CD4-positive, CD25-positive, alpha-beta regulatory T cell (primary cell): ENCODE data around the gene ABCA7. TPM values are rescaled to one million over a fixed set of nuclear protein-coding genes. Genes with fewer than 3 reads are reported as not detected.
"Not testable (repeated sequence)": the region's sequence is repeated elsewhere in the genome, so short reads cannot be mapped to it uniquely, and the experiment has no call there.

Source experiments
- ATAC-seq, 2 donors: fragments of 150-1000 bp; cut with Tn5 transposase; one replicate each; pipeline ENCODE4 v1.10.0; 2021; ENCODE audit warnings: low read depth in 2 of 2, moderate number of reproducible peaks in 2 of 2, moderate library complexity in 1 of 2
- DNase-seq, 3 donors: peaks; one replicate each; pipeline versions ENCODE4 v3.0.0 to v3.0.0-alpha.2; 2012 to 2022; ENCODE audit warnings: mixed read lengths in 1 of 3
- H3K27ac ChIP-seq: one replicate; pipeline ENCODE4 v1.7.0; 2013; ENCODE audit warnings: mild to moderate bottlenecking, low read length; ENCODE audit not compliant: insufficient read depth, poor library complexity, severe bottlenecking
- H3K27me3 ChIP-seq: one replicate; pipeline ENCODE4 v1.7.0; 2013; ENCODE audit warnings: low read length; ENCODE audit not compliant: control insufficient read depth, insufficient read depth
- H3K36me3 ChIP-seq: one replicate; pipeline ENCODE4 v1.7.0; 2013; ENCODE audit warnings: mild to moderate bottlenecking, low read length, moderate library complexity; ENCODE audit not compliant: control insufficient read depth, insufficient read depth
- H3K4me1 ChIP-seq: 2 replicates; pipeline ENCODE4 v1.7.0; 2013; ENCODE audit warnings: mild to moderate bottlenecking, low read length; ENCODE audit not compliant: insufficient read depth, control insufficient read depth, poor library complexity, severe bottlenecking
- H3K4me3 ChIP-seq: one replicate; pipeline ENCODE4 v1.7.0; 2013; ENCODE audit warnings: low read depth, mild to moderate bottlenecking, low read length, moderate library complexity
- H3K9me3 ChIP-seq, 2 experiments: 1 replicate in 1 of 2; 2 replicates in 1 of 2; pipeline ENCODE4 v1.7.0; 2013; ENCODE audit warnings: low read length in 2 of 2, mild to moderate bottlenecking in 1 of 2, moderate library complexity in 1 of 2; ENCODE audit not compliant: control insufficient read depth in 2 of 2
- H3K27ac Mint-ChIP-seq, 3 donors: one replicate each; pipeline ENCODE4 v1.8.0; 2020 to 2022; ENCODE audit warnings: mild to moderate bottlenecking in 3 of 3, mixed read lengths in 3 of 3, moderate library complexity in 2 of 3
- H3K27me3 Mint-ChIP-seq: one replicate; pipeline ENCODE4 v1.8.0; 2022; ENCODE audit warnings: mild to moderate bottlenecking, mixed read lengths
- H3K36me3 Mint-ChIP-seq: one replicate; pipeline ENCODE4 v1.8.0; 2020; ENCODE audit warnings: mixed read lengths
- H3K4me1 Mint-ChIP-seq, 4 donors: one replicate each; pipeline ENCODE4 v1.8.0; 2020 to 2022; ENCODE audit warnings: mixed read lengths in 4 of 4, mild to moderate bottlenecking in 1 of 4
- H3K4me3 Mint-ChIP-seq, 4 donors: one replicate each; pipeline ENCODE4 v1.8.0; 2020 to 2022; ENCODE audit warnings: mild to moderate bottlenecking in 4 of 4, mixed read lengths in 4 of 4, moderate library complexity in 3 of 4
- H3K9me3 Mint-ChIP-seq, 7 donors: one replicate each; pipeline ENCODE4 v1.8.0; 2020 to 2022; ENCODE audit warnings: mixed read lengths in 7 of 7, mild to moderate bottlenecking in 3 of 7, moderate library complexity in 2 of 7
- polyA plus RNA-seq, 4 donors: library from polyadenylated mRNA; unstranded; fragments of 300-500 nt; fragmentation: Illumina TruSeq; gene quantifications; one replicate each; pipeline ENCODE4 v1.2.3, GENCODE V29; 2021
- total RNA-seq: library from RNA; stranded (reverse); gene quantifications from one replicate; pipeline ENCODE4 v1.2.3, GENCODE V29; 2022

Gene ABCA7
- total and polyA plus RNA-seq, 5 donors from 2014 or later: 3.4 to 161 (median 7.0) TPM

GRCh38 chr19:1114728-1115127, 74.8 kb downstream of the ABCA7 start:
- H3K27me3 Mint-ChIP-seq, ATAC-seq, H3K36me3 Mint-ChIP-seq, H3K9me3 ChIP-seq, H3K27me3 ChIP-seq, H3K4me3 ChIP-seq, H3K27ac ChIP-seq, H3K9me3 Mint-ChIP-seq, H3K4me1 ChIP-seq, H3K4me1 Mint-ChIP-seq, DNase-seq: not testable (repeated sequence)
- peak overlapping the region in 1 of 4 donors; percentile 43 for H3K4me3 Mint-ChIP-seq
- H3K36me3 ChIP-seq: peaks cover 46% of the 10 kb centered on the region
- H3K27ac Mint-ChIP-seq: peak overlapping the region in 1 of 3 donors; percentile 56

Other genes with a start within 250 kb of the ABCA7 start
- 308 TPM for gene PTBP1, start 242.7 kb upstream of the ABCA7 start, total RNA-seq
- 100 to 1,000 TPM; 108 to 132 (median 126) TPM for gene PTBP1, start 242.7 kb upstream of the ABCA7 start, polyA plus RNA-seq
- not detected for gene PLPPR3, start 218.2 kb upstream of the ABCA7 start, total RNA-seq
- gene PLPPR3, start 218.2 kb upstream of the ABCA7 start, polyA plus RNA-seq: not detected
- 0.59 TPM for gene AZU1, start 212.3 kb upstream of the ABCA7 start, total RNA-seq
- gene AZU1, start 212.3 kb upstream of the ABCA7 start, polyA plus RNA-seq: not detected
- gene PRTN3, start 199.1 kb upstream of the ABCA7 start, total RNA-seq: not detected
- not detected for gene PRTN3, start 199.1 kb upstream of the ABCA7 start, polyA plus RNA-seq
- gene ELANE, start 187.8 kb upstream of the ABCA7 start, total RNA-seq: not detected
- gene ELANE, start 187.8 kb upstream of the ABCA7 start, polyA plus RNA-seq: not detected
- gene CFD, start 180.4 kb upstream of the ABCA7 start, total RNA-seq: 1.9 TPM
- 1 to 10 TPM; 2.0 to 6.4 (median 2.5) TPM for gene CFD, start 180.4 kb upstream of the ABCA7 start, polyA plus RNA-seq
- gene MED16, start 146.9 kb upstream of the ABCA7 start, total RNA-seq: 71.5 TPM
- 10 to 100 TPM; 61.9 to 91.7 (median 81.4) TPM for gene MED16, start 146.9 kb upstream of the ABCA7 start, polyA plus RNA-seq
- not detected for gene RNU6-9, start 146.6 kb upstream of the ABCA7 start, total RNA-seq
- gene RNU6-9, start 146.6 kb upstream of the ABCA7 start, polyA plus RNA-seq: not detected
- 266 TPM for gene R3HDM4, start 126.9 kb upstream of the ABCA7 start, total RNA-seq
- gene R3HDM4, start 126.9 kb upstream of the ABCA7 start, polyA plus RNA-seq: 100 to 1,000 TPM; 249 to 283 (median 267) TPM
- gene KISS1R, start 122.8 kb upstream of the ABCA7 start, total RNA-seq: 0.86 TPM
- gene KISS1R, start 122.8 kb upstream of the ABCA7 start, polyA plus RNA-seq: 1 to 10 TPM in 1 of 4 donors, under 1 TPM in 2, not detected in 1; 0.21 to 1.2 (median 0.48) TPM
- gene ARID3A, start 114.1 kb upstream of the ABCA7 start, total RNA-seq: 14.4 TPM
- 1 to 10 TPM in 2 of 4 donors, under 1 TPM in 2; 0.63 to 1.4 (median 0.99) TPM for gene ARID3A, start 114.1 kb upstream of the ABCA7 start, polyA plus RNA-seq
- 23.8 TPM for gene WDR18, start 55.8 kb upstream of the ABCA7 start, total RNA-seq
- gene WDR18, start 55.8 kb upstream of the ABCA7 start, polyA plus RNA-seq: 10 to 100 TPM; 55.4 to 71.1 (median 64.9) TPM
- not detected for gene GRIN3B, start 39.7 kb upstream of the ABCA7 start, total RNA-seq
- gene GRIN3B, start 39.7 kb upstream of the ABCA7 start, polyA plus RNA-seq: not detected
- gene TMEM259, start 19.0 kb upstream of the ABCA7 start, total RNA-seq: 339 TPM
- gene TMEM259, start 19.0 kb upstream of the ABCA7 start, polyA plus RNA-seq: 10 to 100 TPM; 51.6 to 67.1 (median 54.2) TPM
- not detected for gene RNU6-2, start 18.6 kb upstream of the ABCA7 start, total RNA-seq
- not detected for gene RNU6-2, start 18.6 kb upstream of the ABCA7 start, polyA plus RNA-seq
- gene CNN2, start 13.5 kb upstream of the ABCA7 start, total RNA-seq: 397 TPM
- gene CNN2, start 13.5 kb upstream of the ABCA7 start, polyA plus RNA-seq: 100 to 1,000 TPM; 378 to 426 (median 401) TPM
- gene ARHGAP45, start 27.1 kb downstream of the ABCA7 start, total RNA-seq: 756 TPM
- gene ARHGAP45, start 27.1 kb downstream of the ABCA7 start, polyA plus RNA-seq: 100 to 1,000 TPM; 258 to 297 (median 277) TPM
- 72.4 TPM for gene POLR2E, start 55.3 kb downstream of the ABCA7 start, total RNA-seq
- gene POLR2E, start 55.3 kb downstream of the ABCA7 start, polyA plus RNA-seq: 100 to 1,000 TPM; 120 to 145 (median 133) TPM
- gene GPX4, start 63.9 kb downstream of the ABCA7 start, total RNA-seq: 112 TPM
- 100 to 1,000 TPM; 318 to 406 (median 354) TPM for gene GPX4, start 63.9 kb downstream of the ABCA7 start, polyA plus RNA-seq
- gene SBNO2, start 134.2 kb downstream of the ABCA7 start, total RNA-seq: 139 TPM
- gene SBNO2, start 134.2 kb downstream of the ABCA7 start, polyA plus RNA-seq: 1 to 10 TPM; 2.0 to 5.1 (median 2.7) TPM
- gene STK11, start 165.7 kb downstream of the ABCA7 start, total RNA-seq: 71.4 TPM
- gene STK11, start 165.7 kb downstream of the ABCA7 start, polyA plus RNA-seq: 10 to 100 TPM; 11.9 to 23.0 (median 17.4) TPM
- 0.12 TPM for gene CBARP, start 197.9 kb downstream of the ABCA7 start, total RNA-seq
- gene CBARP, start 197.9 kb downstream of the ABCA7 start, polyA plus RNA-seq: not detected
- 124 TPM for gene ATP5F1D, start 201.6 kb downstream of the ABCA7 start, total RNA-seq
- 100 to 1,000 TPM; 208 to 236 (median 223) TPM for gene ATP5F1D, start 201.6 kb downstream of the ABCA7 start, polyA plus RNA-seq
- 126 TPM for gene MIDN, start 208.5 kb downstream of the ABCA7 start, total RNA-seq
- 1 to 10 TPM; 1.4 to 3.4 (median 1.8) TPM for gene MIDN, start 208.5 kb downstream of the ABCA7 start, polyA plus RNA-seq
- gene CIRBP, start 229.2 kb downstream of the ABCA7 start, total RNA-seq: 497 TPM
- 100 to 1,000 TPM; 172 to 243 (median 210) TPM for gene CIRBP, start 229.2 kb downstream of the ABCA7 start, polyA plus RNA-seq
- 44.2 TPM for gene FAM174C, start 235.4 kb downstream of the ABCA7 start, total RNA-seq
- 10 to 100 TPM; 72.9 to 91.3 (median 88.4) TPM for gene FAM174C, start 235.4 kb downstream of the ABCA7 start, polyA plus RNA-seq
- not detected for gene EFNA2, start 245.8 kb downstream of the ABCA7 start, total RNA-seq
- gene EFNA2, start 245.8 kb downstream of the ABCA7 start, polyA plus RNA-seq: not detected